Omental fat pad (tissue), 4 donors: ENCODE results near the gene TMA16. TPM values are rescaled to one million over a fixed set of nuclear protein-coding genes. Genes with fewer than 3 reads are reported as not detected.

Experiments
- ATAC-seq: fragments of 150-250 bp; one replicate; pipeline ENCODE4 v1.9.1; 2016; ENCODE audit warnings: mild to moderate bottlenecking, moderate library complexity; ENCODE audit not compliant: low FRiP score
- DNase-seq: peaks from one replicate; pipeline ENCODE4 v3.0.0-alpha.2; 2019; ENCODE audit warnings: low spot score
- total RNA-seq, 4 donors: library from RNA; depleted of rRNA; stranded (reverse); fragments of >200 nt; gene quantifications; one replicate each; pipeline ENCODE4 v1.1.0, GENCODE V29; 2016
- TF ChIP-seq, protein P1 (sequence below), 3 donors: fragments of 450-650 bp; IDR thresholded peaks; one replicate each; pipeline ENCODE4 v1.5.1; 2016 to 2017; ENCODE audit warnings: antibody characterized with exemption in 3 of 3, mild to moderate bottlenecking in 3 of 3, moderate library complexity in 2 of 3

The TMA16 gene
- total RNA-seq, 4 donors from 2014 or later = 14.7 to 30.8 (median 26.6) TPM

DNA sequence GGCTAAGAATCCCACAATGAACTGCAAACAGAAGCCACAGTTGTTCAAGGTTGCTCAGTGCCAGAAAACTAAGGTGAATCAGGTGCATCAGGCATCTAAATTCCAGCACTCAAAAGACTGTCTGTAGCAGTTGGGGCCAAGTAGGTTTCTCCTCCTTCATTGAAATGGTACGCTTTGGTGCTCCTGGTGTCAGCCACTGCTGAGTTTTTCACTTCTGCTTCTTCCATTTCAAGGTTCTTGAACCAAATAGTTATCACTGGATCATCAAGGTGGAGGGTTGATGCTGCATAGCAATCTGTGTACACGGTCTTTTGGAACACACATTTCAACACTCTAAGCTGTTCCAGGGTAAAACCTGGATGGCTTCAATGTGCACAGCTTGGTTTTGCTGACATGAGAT lies 74.4 kb downstream of the TMA16 start:
- TF ChIP-seq, protein P1, sequence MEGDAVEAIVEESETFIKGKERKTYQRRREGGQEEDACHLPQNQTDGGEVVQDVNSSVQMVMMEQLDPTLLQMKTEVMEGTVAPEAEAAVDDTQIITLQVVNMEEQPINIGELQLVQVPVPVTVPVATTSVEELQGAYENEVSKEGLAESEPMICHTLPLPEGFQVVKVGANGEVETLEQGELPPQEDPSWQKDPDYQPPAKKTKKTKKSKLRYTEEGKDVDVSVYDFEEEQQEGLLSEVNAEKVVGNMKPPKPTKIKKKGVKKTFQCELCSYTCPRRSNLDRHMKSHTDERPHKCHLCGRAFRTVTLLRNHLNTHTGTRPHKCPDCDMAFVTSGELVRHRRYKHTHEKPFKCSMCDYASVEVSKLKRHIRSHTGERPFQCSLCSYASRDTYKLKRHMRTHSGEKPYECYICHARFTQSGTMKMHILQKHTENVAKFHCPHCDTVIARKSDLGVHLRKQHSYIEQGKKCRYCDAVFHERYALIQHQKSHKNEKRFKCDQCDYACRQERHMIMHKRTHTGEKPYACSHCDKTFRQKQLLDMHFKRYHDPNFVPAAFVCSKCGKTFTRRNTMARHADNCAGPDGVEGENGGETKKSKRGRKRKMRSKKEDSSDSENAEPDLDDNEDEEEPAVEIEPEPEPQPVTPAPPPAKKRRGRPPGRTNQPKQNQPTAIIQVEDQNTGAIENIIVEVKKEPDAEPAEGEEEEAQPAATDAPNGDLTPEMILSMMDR (IDR thresholded peaks at IDR 0.05) = no peak
- ATAC-seq (no peak), DNase-seq (no peak)

Other genes starting within 250 kb of the TMA16 start
- 10 to 100 TPM; 11.5 to 51.1 (median 37.9) TPM for gene NPY1R, start 162.1 kb upstream of the TMA16 start, total RNA-seq
- 1 to 10 TPM in 3 of 4 donors, not detected in 1; 2.8 to 4.8 (median 3.2) TPM for gene NPY5R, start 150.8 kb upstream of the TMA16 start, total RNA-seq
- gene TKTL2, start 20.9 kb upstream of the TMA16 start, total RNA-seq = under 1 TPM in 2 of 4 donors, not detected in 2; 0.09 to 0.36 TPM